Ureter (tissue), 1 donor: ENCODE measurements around the gene TNRC6C. TPM values are rescaled to one million over a fixed set of nuclear protein-coding genes. Genes with fewer than 3 reads are reported as not detected.
"Not testable (repeated sequence)": the region's sequence is repeated elsewhere in the genome, so short reads cannot be mapped to it uniquely, and the experiment has no call there.

Experiments
- DNase-seq: peaks from one replicate; pipeline ENCODE4 v3.0.0-alpha.2; 2020; ENCODE audit warnings: low spot score
- total RNA-seq: library from RNA; stranded (reverse); gene quantifications from one replicate; pipeline ENCODE4 v1.2.4, GENCODE V29; 2023
- donor health status: DM: yes; HTN: yes; CAD: no.

Gene TNRC6C
- total RNA-seq, 1 donor from 2014 or later, result 36.7 TPM

DNA sequence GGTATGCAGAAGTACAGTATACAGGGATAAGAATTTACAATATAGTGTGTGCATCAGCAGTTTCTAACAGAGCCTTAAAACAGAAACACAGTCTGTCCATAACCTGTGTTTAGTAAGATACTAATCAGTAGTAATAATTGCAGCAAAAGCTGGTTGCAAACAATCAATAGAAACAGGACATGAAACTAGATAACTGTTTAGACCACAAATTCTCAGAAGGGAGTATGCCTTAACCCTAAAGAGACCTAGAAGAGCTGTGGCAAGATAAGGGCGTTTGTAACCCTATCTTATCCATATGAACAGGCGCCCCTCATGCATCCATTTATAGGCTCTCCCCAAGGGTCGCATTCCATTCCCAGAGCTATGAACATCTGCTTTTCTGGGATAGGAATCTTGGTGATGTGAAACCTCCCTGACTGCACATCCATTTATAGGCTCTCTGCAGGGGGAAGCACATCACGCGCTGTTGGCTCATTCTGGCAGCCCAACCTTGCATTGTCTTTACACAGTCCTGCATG lies 123.9 kb downstream of the TNRC6C start:
- not testable (repeated sequence) for DNase-seq

DNA sequence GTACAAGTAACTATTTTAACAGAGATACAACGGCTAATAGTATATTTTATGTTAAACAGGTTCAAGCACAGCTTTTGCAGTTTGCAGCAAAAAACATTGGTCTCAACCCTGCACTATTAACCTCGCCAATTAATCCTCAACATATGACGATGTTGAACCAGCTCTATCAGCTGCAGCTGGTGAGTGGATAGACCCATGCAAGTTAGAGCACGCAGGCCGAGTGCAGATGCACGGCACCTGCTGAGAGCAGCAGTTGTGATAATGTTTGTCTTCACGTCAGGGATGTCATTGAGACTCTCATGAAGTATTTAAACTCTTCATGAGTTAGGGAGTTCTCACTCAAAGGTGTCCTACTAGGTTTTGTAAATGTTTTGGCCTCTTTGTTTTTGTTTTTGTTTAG lies 124.5 kb downstream of the TNRC6C start:
- DNase-seq, result no peak

DNA sequence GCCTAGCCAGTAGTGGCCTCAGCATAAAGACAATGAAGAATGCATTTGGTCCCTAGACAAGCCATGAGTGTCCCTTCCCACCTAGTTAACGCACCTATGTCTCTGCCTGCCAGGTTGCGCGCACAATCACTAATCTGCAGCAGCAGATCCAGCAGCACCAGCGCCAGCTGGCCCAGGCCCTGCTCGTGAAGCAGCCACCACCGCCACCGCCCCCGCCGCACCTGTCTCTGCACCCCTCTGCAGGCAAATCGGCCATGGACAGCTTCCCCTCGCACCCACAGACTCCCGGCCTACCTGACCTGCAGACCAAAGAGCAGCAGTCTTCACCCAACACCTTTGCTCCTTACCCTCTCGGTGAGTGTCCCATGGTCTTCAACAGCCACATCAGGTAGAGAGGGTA lies 128.2 kb downstream of the TNRC6C start:
- no peak for DNase-seq

DNA sequence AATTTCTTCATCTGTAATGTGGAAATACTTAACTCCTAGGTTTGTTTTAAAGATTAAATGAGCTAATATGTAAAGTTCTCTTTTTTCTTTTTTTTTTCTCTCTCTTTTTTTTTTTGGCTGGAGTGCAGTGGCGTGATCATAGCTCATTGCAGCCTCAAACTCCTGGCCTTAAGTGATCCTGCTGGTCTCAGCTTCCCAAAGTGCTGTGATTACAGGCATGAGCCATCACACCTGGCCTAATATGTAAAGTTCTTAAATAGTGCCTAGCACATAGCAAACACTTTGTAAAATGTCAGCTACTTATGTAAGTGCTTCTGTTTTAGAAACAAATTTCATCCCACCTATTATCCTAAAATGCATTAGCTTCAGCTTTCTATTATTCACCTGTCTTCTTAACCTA lies 130.0 kb downstream of the TNRC6C start:
- no peak for DNase-seq

DNA sequence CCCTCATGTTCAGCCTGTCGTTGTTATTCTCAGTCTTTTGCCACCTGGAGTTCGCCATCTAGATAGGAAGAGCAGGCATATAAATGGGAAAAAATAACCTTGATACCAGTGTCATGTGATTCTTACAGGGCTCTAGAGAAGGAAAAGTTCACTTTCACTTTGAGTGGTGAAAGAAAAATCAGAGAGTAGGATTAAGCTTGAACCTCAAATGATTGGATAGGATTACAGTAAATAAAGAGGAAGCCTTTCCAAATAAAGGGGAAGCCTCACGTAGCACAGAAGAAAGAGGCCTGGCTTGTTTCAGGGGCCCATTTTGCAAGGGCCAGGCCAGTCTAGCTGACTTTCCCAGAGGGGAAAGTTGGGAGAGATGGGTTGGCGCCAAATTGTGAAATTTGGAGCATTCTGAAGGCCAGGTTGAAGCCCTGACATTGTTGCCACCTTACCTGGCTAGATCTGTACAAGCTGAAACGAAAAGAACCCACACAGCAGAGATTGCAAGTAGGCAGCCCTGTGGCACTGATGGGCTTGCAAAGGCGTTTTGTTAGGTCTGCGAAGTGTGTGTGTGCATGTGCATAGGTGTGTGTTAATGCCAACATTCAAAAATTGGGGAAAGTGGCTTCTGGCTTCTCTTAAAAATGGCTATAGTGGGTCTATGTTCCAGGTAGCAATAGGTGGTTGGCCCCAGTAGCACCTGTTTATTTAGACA lies 131.2 kb downstream of the TNRC6C start:
- no peak for DNase-seq

DNA sequence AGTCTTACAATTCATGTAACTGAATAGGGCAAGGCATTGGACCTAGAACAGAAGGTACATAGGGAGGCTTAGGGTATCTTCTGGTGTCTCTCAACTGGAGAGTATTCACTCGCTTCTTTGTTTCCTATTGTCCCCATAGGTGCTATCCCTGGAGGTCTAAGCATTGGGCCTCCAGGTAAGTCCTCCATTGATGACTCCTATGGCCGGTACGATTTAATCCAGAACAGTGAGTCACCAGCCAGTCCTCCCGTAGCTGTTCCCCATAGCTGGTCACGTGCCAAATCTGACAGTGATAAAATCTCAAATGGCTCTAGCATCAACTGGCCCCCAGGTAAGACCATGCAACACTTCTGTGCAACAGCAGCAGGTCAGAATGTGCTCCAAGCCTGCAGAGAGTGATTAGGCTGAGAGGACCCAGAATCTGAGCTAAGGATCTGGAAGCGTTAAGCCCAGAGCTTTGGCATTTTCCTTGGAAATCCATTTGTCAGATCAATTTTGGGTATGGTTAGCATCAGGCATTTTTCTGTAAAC lies 134.4 kb downstream of the TNRC6C start:
- no peak for DNase-seq

DNA sequence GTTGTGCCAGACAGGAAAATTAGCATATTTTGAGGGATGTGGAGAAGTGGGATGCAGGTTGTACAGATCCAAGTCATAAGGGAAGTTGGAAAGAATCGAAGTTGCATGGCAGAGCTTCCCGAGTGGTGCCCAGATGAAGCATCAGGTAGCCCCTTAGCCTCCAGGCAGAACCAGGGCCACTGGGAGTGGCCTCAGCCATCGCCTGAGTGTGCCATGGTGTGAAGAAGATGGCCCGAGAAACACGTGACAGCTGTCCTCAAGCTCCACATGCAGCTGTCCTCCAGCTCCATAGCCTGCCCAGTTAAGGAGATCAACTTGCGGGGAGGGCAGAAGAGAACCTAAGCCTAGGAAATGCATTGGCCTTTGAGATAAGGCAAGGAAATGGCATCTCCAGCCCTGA lies 136.5 kb downstream of the TNRC6C start:
- no peak for DNase-seq

DNA sequence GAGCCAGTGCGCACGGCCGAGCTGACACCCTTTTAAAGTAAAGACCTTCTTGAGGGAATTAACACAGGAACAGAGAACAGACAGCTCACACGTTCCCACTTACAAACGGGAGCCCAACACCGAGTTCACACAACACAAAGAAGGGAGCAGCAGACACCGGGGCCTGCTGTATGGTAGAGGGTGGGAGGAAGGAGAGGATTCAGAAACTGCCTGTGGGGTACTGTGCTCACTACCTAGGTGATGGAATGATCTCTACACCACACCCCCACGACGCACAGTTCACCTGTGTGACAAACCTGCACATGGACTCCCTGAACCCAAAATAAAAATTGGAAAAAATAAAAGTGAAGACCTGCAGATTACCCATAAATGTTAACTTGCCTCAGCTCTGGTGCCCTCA lies 137.6 kb downstream of the TNRC6C start:
- DNase-seq, result no peak

DNA sequence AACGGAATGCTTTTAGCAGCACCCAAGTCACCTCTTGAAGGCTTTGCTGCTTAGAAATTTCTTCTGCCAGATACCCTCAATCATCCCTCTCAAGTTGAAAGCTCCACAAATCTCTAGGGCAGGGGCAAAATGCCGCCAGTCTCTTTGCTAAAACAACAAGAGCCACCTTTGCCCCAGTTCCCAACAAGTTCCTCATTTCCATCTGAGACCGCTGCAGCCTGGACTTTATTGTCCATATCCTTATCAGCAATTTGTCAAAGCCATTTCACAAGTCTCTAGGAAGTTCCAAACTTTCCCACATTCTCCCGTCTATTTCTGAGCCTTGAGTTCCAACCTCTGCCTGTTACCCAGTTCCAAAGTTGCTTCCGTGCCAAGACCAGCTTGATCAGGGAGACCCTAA lies 142.6 kb downstream of the TNRC6C start:
- no peak for DNase-seq

DNA sequence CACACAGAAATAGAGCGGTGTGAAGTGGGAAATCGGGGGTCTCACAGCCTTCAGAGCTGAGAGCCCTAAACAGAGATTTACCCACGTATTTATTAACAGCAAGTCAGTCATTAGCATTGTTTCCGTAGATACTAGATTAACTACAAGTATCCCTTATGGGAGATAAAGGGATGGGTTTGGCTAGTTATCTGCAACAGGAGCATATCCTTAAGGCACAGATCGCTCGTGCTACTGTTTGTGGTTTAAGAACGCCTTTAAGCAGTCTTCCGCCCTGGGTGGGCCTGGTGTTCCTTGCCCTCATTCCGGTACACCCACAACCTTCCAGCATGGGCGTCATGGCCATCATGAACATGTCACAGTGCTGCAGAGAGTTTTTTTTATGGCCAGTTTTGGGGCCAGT lies 143.0 kb downstream of the TNRC6C start:
- no peak for DNase-seq

DNA sequence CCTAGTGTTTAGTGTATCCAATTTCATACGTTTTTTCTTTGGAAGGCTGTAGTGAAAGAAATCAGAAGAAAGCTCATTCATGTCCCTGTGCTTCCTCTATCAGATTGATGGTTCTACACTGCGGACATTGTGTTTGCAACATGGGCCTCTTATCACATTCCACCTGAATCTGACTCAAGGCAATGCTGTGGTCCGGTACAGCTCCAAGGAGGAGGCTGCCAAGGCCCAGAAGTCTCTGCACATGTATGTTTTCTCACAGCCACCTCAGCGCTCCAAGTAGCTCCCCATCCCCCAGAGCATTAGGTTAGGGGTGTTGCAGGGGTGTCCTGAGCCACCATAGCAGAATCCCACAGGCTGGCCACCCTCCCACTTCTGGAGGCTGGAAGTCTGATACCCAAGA lies 144.8 kb downstream of the TNRC6C start:
- no peak for DNase-seq

DNA sequence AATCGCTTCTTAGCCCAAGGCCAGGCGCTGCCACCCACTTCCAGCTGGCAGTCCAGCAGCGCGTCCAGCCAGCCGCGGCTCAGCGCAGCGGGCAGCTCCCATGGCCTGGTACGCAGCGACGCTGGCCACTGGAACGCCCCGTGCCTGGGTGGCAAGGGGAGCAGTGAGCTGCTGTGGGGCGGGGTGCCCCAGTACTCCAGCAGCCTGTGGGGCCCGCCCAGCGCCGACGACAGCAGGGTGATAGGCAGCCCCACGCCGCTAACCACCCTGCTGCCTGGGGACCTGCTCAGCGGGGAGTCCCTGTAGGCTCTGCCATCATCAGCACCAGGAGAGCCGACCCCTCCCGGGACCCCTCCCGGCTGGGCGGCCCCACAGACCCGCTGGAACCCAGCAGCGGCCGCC lies 146.0 kb downstream of the TNRC6C start:
- DNase-seq, result no peak

DNA sequence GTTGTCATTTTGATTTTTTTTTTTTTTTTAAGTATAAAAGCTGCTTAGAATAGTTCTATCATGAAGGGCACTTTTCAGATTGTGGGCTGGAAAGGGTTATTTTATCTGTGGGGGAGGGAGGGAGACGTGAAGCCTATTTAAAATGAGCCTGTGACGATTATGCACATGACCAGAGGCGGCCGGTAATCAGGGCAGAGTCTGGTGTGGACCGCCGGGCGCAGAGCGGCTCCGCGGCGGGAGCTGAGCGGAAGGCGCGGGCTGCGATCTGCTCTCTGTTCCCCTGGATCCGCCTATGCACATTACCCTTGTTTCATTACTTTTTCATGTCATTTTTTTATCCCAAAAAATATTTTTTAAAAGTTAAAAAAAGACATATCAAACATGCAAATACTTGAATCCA lies 146.6 kb downstream of the TNRC6C start:
- DNase-seq, result no peak

DNA sequence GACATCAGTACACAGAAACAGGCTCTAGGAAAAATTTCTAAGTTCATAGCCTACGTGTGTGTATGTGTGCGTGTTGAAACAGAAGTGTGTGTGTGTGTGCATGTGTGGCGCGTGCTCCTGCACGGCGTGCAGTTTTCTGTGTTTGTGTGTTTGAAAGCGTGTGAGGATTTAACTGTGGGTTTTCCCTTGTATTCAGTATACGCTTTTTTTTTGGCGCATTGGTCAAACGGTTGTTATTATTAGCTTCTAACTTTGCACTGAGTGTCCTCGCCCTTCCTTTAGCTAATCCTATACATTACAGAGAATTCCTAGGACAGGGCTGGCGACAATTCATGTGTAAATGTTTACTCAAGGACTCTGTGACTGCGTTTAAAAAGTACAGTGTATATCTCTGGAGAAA lies 147.0 kb downstream of the TNRC6C start:
- DNase-seq, result no peak

DNA sequence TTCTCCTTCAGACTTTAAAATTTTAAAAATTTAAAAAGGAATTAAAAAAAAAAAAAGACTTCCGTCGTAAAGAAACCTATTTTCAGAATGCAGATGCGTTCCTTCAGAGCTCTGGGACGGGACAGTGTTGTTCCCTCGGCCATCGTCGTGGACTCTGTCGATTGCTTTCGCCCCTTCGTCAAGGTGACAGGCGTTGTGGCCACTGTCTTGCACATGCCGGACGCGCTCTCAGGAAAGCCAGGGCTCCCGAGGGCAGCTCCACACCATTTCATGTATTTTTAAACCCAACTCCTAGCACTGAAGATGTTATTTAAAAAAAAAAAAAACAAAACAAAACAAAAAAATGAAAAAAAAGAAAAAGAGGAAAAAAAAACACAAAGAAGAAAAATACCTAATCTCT lies 147.7 kb downstream of the TNRC6C start:
- DNase-seq, result no peak

DNA sequence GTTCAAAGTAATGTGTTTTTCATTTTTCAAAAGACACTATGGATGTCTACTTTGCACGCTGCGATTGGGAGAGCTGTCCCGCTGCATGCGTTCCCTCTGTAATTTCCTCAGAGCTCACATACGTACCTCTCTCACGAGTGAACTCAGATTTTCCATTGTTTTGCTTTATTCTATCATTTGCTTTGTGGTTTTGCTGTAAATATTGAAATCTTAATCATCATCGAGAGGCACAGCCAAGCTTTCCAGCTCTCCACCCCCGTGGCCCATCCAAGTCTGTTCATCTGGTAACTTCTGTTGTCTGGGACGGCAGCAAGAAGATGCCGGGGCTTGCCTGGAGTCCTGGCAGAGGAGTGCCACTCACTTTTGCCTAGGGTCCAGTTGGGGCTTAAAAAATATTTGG lies 149.0 kb downstream of the TNRC6C start:
- DNase-seq, result no peak

DNA sequence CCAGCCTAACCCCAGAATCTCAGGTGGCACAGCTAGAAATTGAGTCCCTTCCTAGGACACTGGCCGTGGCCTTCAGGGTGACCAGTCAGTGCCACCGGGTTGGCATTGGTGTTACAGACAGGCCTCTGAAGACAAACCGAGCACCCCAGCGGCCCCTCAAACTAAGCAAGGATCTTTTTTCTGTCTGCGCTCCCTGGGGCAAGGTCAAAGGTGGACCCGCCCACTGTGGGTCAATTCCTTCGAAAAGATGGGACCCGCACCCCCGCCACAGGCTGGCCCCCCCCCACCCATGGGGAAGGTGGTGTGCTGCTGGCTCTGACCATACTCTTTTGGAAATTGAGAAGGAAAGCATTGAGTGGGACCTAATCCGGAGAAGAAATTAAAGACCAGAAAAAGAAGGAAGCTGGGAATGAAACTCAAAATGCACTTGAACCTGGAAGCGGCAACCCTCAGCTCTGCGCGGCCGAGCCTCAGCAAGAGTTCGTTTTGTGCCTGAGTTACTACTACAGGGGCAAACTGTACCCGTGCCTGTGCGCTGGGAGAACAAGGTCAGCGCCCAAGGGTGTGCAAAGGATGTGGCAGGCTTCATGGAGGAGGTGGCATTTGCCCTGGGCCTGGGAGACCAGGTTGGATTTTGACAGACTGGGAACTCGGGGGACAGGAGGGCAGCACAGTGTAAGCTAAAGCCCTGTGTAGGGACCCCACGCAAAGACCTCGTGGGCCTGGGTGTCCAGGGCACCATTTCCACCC lies 149.6 kb downstream of the TNRC6C start:
- DNase-seq, result no peak

DNA sequence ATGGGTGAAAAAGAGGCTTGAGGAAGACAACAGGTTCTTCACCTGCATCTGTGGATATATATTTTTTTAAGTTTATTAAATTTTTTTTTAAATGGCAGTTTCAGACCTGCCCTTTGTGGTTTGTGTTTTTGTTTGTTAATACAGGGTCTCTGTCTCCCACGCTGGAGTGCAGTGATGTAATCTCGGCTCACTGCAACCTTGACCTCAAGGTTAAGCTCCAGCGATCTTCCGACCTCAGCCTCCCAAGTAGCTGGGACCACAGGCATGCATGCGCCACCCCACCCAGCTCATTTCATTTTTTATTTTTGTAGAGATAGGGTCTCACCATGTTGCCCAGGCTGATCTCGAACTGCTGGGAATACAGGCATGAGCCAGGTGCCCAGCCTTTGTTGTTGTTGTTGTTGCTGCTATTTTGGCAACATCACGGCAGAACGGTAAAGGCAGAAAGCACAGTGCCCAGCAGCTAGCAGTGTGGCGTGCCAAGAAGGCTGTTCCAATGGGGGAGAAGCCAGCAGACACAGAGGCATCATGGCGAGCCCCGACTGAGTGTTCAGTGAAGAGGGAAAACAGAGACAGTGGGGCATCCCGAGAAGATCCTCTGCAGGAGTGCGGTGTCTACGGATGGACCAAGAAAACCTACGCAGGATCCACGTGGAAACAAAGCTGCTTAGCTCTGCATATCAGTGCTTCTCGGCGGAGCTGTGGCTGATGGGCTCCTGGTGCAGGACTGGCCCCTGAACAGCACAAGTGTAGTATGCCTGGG lies 150.4 kb downstream of the TNRC6C start:
- no peak for DNase-seq

DNA sequence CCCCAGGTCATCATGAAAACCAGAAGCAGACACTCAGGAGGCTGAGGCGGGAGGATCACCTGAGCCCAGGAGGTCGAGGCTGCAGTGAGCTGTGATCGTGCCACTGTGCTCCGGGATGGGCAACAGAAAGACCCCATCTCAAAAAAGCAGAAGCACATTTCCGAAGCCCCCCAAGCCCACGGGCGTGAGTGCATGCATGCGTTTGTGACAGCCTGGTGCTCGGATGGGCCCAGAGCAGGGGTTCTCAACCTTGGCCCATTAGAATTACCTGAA lies 150.9 kb downstream of the TNRC6C start:
- DNase-seq, result no peak

DNA sequence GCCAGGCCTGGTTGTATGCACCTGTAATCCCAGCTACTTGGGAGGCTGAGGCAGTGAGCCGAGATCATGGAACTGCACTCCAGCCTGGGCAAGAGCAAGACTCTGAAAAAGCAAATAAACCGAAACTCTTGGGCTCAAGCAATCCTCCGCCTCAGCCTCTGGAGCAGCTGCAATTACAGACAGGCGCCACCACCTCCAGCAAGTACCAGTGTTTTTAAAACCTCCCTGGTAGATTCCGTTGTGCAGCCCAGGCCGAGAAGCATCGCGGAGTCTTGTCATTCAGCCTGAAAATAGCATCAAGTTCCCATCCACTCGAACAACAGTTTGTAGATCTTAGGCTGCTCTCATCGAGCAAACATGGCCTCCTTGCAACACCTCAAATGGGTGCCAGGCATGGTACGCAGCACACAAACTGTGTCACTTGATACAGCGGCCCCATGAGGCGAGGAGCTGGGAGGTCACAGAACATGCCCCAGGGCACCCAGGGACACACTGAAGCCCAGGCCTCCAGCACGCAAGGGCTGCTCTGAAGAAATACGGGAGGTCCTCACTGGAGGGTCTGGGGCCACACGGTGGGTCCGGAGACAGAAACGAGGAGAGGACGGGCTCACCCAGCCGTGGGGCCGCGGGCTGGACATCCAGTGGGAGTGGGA lies 152.0 kb downstream of the TNRC6C start:
- DNase-seq, result no peak

DNA sequence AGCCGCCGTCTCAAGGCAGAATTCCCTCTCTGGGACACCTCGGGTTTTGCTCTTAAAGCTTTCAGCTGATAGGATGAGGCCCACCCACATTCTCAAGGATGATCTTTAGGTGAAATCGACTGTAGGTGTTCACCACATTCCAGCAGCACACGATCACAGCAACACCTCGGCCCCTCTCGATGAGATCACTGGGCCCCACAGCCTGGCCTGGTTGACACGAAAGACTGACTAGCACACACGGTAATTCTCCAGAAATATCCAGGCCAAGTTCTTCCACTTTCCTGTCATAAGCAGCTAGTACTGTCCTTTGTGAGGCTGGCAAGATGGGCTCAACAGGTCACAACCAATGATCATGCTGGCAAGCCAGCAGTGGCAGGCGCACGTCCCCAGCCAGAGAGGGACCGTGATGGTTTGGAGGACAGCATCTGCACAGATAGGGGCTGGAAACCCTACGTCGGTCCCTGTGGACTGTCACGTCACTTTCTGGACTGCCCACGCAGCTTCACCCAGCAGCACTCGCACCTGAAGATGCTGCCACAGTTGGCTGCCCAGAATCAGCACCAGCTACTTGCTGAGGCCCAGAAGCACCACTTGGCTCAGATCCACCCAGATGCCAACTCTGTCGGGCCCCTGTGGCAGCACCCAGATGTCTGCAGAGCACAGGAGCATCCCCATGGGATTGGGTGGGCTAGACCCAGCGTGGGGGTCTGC lies 152.7 kb downstream of the TNRC6C start:
- DNase-seq, result no peak
